ENCODE data around the gene ATG9B.
A peak's percentile ranks its signal among the peaks of the same experiment; 100 is the strongest.

ATG9B gene

DNA sequence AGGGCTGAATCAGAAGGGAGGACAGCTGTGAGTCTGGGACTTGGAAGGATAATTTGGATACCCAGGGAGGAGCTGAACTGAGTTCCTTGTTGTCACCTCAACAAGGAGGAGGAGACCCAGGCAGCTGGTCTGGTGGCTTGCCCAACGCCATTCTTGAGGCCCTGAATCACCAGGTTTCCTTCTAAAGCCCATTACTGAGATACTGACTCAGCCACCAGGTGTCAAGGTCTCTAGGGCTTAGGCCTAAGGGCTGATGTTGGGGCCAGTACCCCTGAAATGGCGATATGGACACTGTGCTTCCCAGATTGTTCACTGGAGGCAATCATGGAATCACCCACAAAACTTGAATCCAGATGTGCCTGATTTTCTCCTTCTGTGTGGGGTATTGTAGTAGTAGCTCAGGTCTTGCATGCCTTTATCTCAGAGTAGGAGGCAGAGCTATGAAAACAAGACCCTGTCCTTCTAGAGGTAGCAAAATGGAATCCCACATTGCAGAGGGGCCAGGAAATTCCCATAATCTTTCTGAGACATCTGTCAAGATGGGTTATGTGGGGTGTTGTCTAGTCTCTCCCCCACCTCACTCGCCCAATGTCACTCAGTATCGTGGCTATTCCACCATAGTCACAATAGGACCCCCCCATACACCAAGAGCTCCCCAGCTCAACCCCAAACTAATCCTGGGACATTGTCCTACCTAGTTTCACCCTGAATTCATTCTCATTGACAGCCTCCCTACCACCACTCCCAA lies 1.8 kb upstream of the ATG9B start:
- no peak overlapping the region for H3K4me3 ChIP-seq (ENCODE audit: low read length)

GRCh38 chr7:151023232-151023631 lies 1.1 kb downstream of the ATG9B start:
- no peak for TF ChIP-seq ZNF274 (IDR thresholded peaks at IDR 0.05; ENCODE audit: low read depth, low read length)
- no peak overlapping the region for H3K4me3 ChIP-seq (ENCODE audit: low read length)

More for the DNA sequence above, 1.8 kb upstream of the ATG9B start:
- TF ChIP-seq ZNF274 (IDR thresholded peaks at IDR 0.05; ENCODE audit: low read depth, low read length), result no peak

DNA sequence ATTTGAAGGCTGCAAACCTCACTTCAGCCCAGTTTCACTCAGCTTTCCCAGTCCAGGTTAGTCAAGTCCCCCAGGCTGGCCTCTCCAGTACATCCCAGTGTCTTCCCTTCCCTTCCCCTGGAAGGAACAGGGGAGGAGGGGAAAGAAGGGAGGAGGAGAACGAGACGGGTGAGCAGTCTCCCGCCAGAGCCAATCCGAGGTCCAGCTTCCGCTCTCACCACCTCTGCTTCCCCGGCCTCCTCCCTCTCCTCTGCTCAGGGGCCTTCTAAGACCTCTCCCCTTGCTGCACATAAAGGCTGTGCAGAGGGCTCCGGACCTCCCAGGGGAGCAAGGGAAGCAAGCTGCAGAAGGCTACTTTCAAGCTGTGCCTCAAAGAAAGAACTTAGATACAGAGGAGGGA lies 4.1 kb downstream of the ATG9B start:
- H3K4me3 ChIP-seq (ENCODE audit: low read length), result no peak overlapping the region
- TF ChIP-seq ZNF274 (IDR thresholded peaks at IDR 0.05; ENCODE audit: low read depth, low read length), result no peak

DNA sequence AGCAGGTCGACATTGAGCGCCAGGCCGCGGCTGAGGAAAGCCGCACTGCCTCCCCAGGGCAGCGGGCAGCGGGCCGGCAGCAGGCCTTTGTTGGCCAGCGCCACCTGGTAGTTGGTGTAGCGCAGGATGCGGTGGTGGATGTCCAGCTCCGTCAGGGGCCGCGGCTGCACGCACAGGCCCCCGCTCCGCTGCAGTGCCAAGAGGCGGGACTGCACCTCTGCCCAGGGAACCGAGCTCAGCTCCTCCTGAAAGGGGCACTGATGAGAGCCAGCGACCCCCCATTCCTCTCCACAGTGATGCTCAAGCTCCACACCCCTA lies 5.2 kb downstream of the ATG9B start:
- TF ChIP-seq ZNF274 (IDR thresholded peaks at IDR 0.05; ENCODE audit: low read depth, low read length), result no peak
- no peak overlapping the region for H3K4me3 ChIP-seq (ENCODE audit: low read length)

GRCh38 chr7:151018421-151019129 lies 5.7 kb downstream of the ATG9B start:
- TF ChIP-seq ZNF274 (IDR thresholded peaks at IDR 0.05; ENCODE audit: low read depth, low read length), result no peak
- no peak overlapping the region; the same call in 1 of the 2 replicates for H3K4me3 ChIP-seq (ENCODE audit: low read length)

- no peak overlapping the region for H3K4me3 ChIP-seq (ENCODE audit: low read length)
These were observed 6.3 kb downstream of the ATG9B start for GRCh38 chr7:151017953-151018420.

GRCh38 chr7:151017370-151017952 lies 6.8 kb downstream of the ATG9B start:
- H3K4me3 ChIP-seq (ENCODE audit: low read length), result no peak overlapping the region
- TF ChIP-seq ZNF274 (IDR thresholded peaks at IDR 0.05; ENCODE audit: low read depth, low read length), result no peak

More at GRCh38 chr7:151017953-151018420, 6.3 kb downstream of the ATG9B start:
- no peak for TF ChIP-seq ZNF274 (IDR thresholded peaks at IDR 0.05; ENCODE audit: low read depth, low read length)

DNA sequence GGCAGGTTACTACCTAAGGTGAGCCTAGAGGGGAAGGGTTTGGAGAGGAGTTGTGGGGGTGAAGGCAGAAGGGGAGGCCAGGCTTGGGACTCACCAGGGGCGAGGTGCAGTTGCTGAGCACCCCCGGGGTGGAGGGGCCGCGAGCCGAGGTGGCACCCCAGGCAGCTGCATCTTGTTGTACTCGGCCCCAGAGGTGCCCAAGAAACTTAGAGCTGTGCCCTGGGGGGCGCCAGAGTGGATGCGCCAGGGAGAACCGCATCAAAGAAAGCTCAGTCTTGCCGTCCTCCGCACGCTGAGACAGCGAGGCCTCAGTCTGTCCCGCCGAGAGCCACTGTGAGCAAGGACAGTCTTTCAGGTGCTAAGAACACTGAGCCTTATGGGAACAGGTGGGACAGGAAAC lies 7.4 kb downstream of the ATG9B start:
- H3K4me3 ChIP-seq (ENCODE audit: low read length), result no peak overlapping the region
- no peak for TF ChIP-seq ZNF274 (IDR thresholded peaks at IDR 0.05; ENCODE audit: low read depth, low read length)

DNA sequence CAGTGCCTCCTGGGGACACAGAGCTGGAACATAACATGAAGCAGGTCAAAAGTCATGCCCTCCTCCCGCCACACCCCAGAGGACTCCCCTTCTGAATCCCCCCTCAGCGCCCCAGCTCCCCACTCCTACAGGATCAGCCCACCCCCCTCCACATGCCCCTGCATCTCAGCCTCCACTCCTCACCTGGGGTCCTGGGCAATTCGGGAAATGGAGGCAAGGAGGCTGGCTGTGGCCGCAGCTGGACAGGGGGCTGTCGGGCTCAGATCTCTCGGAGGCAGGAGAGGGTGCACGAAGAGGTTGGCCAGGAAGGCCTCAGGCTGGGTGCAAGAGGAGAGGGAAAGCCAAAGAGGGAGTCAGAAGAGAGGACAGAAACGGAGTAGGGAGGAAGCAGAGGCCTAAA lies 7.8 kb downstream of the ATG9B start:
- no peak overlapping the region for H3K4me3 ChIP-seq (ENCODE audit: low read length)
- no peak for TF ChIP-seq ZNF274 (IDR thresholded peaks at IDR 0.05; ENCODE audit: low read depth, low read length)

GRCh38 chr7:151015967-151016366 lies 8.3 kb downstream of the ATG9B start:
- no peak overlapping the region for H3K4me3 ChIP-seq (ENCODE audit: low read length)
- TF ChIP-seq ZNF274 (IDR thresholded peaks at IDR 0.05; ENCODE audit: low read depth, low read length), result no peak

DNA sequence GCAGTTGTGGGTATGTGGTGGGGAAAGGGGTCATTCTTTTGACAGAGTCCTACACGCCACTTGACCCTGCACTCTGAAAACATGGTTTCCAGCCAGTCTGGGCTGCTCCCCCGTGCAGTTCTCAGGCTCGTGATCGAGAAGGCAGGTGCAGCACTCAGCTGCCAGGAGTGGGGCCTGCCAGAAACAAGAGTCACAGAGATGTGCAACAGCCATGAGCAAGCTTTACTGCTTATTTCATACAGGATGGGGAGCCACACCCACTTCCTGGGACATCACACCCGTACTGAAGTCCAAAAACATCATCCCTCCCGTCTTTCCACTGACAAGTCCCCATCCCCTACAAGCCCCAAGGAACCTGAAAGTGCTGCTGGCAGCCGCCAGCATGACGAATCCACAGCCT lies 9.3 kb downstream of the ATG9B start:
- TF ChIP-seq ZNF274 (IDR thresholded peaks at IDR 0.05; ENCODE audit: low read depth, low read length), result no peak
- H3K4me3 ChIP-seq (ENCODE audit: low read length), result no peak overlapping the region

GRCh38 chr7:151013733-151014497 lies 10.4 kb downstream of the ATG9B start:
- no peak for TF ChIP-seq ZNF274 (IDR thresholded peaks at IDR 0.05; ENCODE audit: low read depth, low read length)
- peak overlapping the region; percentile 55; the same call in 1 of the 2 replicates for H3K4me3 ChIP-seq (ENCODE audit: low read length)

DNA sequence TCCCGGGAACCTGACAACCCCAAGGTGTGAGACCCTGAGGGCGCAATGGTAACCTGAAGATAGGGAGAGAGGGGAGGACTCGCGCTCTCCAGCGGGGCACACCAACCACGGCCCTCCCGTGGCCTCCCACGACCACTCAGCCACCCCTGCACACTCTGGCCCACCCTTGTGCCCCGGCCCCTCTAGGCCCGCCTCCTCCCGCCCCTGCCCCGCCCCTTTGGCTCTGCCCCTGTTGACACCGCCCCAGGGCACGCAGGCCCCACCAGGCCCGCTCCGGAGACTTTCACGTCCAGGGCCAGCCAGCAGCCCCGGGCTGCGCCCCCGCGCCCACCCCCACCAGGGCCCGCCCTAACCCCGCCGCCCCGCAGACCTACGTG lies 10.9 kb downstream of the ATG9B start:
- no peak overlapping the region; the same call in 1 of the 2 replicates for H3K4me3 ChIP-seq (ENCODE audit: low read length)
- no peak for TF ChIP-seq ZNF274 (IDR thresholded peaks at IDR 0.05; ENCODE audit: low read depth, low read length)

- no peak overlapping the region for H3K4me3 ChIP-seq (ENCODE audit: low read length)
- TF ChIP-seq ZNF274 (IDR thresholded peaks at IDR 0.05; ENCODE audit: low read depth, low read length), result no peak
These were observed 11.4 kb downstream of the ATG9B start for GRCh38 chr7:151012911-151013347.
